Endothelial cell of hepatic sinusoid (primary cell): ENCODE measurements around the gene C4B.
"Not testable (repeated sequence)": the region's sequence is repeated elsewhere in the genome, so short reads cannot be mapped to it uniquely, and the experiment has no call there.

Experiments
- in situ Hi-C: cut with HindIII; loops from 2 replicates; pipeline ENCODE4 v1.10.0; 2017; ENCODE audit warnings: low sequenced_read_pairs

Gene C4B

DNA sequence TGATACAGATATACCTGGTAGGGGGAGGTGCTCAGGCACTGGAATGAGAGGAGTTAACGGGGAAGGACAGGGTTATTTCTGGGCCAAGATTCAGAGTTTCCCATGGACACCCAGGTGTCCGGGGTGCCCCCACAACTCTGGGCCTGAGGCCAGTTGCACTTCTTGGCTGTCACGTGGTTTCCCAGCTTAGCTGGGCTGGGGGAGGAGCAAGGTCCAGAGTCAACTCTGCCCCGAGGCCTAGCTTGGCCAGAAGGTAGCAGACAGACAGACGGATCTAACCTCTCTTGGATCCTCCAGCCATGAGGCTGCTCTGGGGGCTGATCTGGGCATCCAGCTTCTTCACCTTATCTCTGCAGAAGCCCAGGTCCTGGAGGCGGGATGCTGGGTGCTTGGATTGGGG lies at the start of gene C4B:
Gene C4B, plus strand, starts transcription at position 249 of the 400 bp plus-strand sequence. Its CDS starts 51 bp downstream, at position 300.
- in situ Hi-C loops = not testable (repeated sequence)

DNA sequence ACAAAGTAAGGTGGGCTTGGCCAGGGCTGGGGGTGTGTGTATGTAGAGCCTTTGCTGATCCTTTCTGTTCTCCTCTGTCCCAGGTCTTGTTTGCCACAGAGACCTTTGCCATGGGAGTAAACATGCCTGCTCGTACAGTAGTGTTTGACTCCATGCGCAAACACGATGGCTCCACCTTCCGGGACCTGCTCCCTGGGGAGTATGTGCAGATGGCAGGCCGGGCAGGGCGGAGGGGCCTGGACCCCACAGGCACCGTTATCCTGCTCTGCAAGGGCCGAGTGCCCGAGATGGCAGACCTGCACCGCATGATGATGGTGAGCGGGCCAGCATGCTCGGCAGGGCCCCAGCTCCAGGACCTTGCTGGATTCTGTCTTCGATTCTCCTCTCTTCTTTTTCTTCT lies 48.9 kb upstream of the C4B start:
- in situ Hi-C loops = no loop called here

DNA sequence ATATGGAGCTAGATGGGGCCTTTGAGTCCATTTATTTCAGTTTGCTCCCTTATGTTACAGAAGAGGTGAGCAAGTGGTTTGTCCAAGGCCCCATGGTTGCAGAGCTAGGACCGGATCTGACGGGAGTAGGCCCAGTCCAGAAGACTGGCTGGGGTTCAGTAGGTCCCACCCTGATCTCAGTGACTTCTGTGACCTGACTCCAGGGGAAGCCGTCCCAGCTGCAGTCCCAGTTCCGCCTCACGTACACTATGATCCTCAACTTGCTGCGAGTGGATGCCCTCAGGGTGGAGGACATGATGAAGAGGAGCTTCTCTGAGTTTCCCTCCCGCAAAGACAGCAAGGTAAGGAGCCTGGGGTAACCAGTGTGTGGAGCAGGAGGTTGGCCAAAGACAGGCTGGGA lies 48.1 kb upstream of the C4B start:
- in situ Hi-C loops = no loop called here

DNA sequence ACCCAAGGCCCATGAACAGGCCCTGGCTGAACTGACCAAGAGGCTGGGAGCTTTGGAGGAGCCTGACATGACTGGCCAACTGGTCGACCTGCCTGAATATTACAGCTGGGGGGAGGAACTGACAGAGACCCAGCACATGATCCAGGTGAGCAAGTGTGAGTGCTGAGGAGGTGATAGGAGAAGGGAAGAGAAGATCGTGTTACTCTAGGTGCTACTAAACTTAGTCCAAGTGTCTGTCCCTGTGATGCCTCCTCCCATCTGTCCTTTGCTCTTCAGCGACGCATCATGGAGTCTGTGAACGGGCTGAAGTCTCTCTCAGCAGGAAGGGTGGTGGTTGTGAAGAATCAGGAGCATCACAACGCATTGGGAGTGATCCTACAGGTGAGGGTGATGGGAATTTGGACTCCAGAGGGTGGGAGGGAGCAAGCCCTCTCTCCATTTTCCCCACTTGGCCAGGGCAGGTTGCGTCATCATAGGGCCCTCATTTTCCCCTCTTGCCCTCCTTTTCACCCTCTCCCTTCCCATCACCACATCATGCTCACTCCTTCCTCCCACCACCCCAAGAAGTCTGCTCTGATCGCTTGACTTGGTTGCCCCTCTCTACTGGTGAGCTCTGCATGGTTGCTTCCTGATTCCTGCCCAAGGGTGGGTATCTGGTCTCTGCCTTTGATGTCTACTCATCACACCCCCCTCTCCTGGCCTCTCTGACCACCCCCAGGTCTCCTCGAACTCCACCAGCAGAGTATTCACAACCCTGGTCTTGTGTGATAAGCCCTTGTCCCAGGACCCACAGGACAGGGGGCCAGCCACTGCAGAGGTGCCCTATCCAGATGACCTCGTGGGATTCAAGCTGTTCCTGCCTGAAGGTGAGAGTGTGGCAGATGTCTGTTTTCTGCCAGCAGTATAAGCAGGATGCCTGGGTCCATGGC lies 47.3 kb upstream of the C4B start:
- in situ Hi-C loops = no loop called here

DNA sequence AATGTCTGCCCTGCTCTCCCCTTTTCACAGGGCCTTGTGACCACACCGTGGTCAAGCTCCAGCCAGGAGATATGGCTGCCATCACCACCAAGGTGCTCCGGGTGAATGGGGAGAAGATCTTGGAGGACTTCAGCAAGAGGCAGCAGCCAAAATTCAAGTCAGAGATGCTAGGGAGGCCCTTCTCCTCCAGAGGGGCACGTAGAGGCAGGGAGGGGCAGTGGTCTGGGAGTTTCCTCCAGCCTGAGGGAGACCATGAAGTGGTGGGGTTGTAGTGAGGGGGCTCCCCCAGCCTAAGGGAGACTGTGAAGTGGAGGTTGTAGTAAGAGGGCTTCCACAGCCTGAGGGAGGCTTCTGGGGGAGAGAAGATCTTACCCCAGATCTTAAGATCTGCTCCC lies 46.7 kb upstream of the C4B start:
- in situ Hi-C loops = no loop called here

DNA sequence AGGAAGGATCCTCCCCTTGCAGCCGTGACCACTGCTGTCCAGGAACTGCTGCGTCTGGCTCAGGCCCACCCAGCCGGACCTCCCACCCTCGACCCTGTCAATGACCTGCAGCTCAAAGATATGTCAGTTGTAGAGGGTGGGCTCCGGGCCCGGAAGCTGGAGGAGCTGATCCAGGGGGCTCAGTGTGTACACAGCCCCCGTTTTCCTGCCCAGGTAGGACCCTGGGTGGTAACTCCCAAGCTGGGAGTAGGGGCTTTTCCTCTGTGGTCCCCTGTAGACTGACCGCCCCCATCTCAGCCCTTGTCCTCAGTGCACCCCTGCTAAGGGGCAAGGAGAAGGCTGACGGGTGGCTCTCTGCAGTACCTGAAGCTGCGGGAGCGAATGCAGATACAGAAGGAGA lies 46.3 kb upstream of the C4B start:
- in situ Hi-C loops = no loop called here

DNA sequence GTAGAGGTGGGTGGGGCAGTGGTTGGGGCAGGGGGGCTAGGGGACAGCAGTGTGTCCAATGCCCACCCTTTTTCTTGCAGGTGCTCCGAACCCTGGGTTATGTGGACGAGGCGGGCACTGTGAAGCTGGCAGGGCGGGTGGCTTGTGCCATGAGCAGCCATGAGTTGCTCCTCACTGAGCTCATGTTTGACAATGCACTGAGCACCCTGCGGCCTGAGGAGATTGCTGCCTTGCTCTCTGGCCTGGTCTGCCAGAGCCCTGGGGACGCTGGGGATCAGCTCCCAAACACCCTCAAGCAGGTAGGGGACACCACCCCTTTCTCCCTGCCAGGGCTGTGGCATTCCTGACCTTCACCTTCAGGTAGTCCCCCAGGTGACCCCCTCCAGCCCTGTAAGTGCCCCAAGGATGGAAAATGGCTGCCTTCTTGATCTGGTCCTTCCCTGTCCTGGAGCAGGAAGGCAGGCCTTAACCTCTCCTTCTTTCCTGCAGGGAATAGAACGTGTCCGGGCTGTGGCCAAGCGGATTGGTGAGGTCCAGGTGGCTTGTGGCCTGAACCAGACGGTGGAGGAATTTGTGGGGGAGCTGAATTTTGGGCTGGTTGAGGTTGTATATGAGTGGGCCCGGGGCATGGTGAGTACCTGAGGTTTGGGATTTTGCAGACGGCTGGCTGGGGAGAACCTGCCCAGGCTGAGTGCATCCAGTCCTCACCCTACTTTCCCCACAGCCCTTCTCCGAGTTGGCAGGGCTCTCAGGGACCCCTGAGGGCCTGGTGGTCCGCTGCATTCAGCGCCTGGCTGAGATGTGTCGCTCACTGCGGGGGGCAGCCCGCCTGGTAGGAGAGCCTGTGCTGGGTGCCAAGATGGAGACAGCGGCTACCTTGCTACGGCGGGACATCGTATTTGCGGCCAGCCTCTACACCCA lies 45.5 kb upstream of the C4B start:
- in situ Hi-C loops = no loop called here

DNA sequence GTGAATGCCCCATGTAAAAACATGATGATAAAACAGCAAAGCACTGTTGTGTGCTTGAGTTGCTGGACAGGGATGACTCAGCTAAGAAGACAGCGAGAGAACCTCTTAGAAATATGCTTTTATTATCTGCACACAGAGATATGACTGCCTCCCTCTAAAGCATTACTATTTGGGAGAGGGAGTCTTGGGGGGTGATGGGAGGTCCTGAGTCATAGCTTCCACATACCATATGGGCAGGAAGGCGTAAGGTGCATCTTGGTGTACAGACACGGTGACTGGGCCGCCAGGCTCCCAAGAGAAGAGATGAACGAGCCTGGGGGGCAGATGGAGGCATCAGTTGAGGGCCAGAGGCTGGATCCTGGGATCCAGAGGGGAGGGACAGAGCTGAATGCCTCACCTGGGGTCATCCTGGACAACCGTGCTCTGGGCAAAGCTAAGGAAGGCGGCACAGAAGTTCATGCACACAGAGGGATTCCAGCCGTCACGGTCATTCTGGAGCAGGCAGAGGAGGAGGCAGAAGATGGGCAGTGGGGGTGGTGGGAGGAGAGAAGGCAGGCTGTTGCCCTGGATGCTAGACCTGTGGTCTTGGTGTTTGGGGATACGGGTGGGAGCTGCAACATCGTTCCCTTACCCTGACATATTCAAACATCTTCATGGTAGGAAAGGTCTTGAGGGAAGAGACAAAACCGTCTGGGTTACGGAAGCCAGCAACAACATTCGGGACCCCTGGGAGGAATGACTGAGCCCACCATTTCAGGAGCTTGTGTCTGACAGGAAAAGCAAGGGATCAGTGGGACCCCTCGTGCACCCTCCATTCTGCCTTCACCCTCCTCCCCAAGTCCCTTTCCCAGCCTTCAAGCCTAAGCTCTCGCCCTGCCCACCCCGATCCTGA lies 44.6 kb upstream of the C4B start:
- in situ Hi-C loops = no loop called here

DNA sequence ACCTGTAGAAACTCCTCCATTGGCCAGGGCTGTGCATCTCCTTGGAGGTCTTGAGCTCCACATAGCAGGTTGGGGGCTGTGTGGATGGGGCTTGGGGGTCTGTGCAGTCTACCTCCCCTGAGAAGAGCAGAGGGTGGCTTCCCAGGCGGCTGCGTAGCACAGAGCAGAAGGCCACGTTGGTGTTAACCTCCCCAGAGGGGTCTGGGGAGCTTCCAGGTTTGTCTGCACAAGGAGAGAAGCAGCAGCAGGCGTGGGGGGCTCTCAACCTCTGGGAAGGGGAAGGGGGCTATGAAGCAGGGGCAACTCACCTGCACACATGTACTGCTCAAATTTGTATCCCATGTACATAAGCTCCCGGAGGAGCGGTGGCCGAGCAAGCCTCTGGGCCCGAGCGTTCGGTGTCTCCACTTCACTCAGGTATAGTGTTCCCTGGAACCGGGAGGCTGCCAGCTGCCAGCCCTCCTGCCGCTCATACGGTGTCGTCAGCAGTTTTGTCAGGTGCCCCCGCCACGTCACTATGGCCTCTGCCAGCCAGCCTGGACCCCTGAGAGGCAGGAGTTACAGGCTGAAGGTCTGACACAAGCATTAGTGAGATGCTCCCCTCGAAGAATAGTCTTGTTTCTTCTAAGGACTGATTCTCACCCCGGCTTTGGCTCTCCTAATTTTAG lies 43.9 kb upstream of the C4B start:
- in situ Hi-C loops = no loop called here

DNA sequence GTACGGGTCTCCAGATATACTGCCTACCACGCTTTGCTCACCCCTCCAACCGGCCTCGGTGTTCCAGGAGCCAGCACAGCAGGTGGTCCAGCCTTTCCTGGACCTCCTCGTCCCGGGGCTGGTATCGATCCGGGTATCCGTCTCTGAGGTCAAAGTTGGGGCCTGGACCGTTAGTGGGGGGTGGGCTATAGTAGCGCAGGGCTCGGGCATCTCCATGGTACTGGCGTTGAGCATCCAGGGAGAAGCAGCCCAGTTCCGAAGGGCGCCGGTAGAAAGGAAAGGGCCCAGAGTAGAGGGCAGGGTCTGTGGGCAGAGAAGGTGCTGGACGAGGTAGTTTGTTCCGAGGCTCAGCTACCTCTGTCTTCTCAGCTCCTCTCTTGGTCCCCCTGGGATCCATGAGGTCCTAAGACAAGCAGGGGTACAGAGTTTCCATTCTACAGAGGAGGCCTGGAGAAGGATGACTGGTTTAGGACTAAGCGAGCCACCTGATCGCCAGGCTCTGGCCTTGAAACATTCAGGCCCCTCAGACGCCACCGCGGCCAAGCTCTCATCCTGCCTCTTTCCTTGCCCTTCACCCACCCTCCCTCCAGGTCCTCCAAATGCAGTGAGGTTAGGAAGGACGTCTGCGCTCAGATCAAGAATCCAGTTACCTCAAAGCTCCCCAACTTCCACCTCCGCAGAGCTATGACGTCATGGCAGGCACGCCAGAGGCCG lies 43.2 kb upstream of the C4B start:
- in situ Hi-C loops = no loop called here

DNA sequence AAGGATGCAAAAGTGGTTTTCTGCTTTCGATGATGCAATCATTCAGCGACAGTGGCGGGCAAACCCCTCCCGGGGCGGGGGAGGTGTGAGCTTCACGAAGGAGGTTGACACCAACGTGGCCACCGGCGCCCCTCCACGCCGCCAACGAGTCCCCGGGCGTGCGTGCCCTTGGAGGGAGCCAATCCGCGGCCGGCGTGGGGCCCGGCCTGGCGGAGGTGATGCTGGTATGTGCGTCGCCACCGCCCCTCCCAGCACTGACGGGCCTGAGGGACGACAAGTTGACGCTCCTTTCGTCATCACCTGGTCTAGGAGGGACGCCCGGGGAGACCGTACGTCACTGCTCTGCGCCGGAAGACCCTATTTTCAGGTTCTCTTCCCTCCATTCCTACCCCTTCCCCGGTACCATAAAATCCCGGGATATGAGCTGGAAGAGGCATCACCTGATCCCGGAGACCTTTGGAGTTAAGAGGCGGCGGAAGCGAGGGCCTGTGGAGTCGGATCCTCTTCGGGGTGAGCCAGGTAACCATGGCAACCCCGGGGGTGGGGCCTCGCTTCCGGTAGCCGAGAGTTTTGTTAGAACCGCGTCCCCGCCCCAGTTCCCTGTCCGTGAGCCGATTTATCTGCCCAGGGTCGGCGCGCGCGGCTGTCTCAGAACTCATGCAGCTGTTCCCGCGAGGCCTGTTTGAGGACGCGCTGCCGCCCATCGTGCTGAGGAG lies 42.4 kb upstream of the C4B start, which contains the start of gene DXO:
Gene DXO, minus strand, starts transcription at position 146 of the 716 bp plus-strand sequence. CDS start 463 bp downstream, outside the sequence.
- in situ Hi-C loops = no loop called here

DNA sequence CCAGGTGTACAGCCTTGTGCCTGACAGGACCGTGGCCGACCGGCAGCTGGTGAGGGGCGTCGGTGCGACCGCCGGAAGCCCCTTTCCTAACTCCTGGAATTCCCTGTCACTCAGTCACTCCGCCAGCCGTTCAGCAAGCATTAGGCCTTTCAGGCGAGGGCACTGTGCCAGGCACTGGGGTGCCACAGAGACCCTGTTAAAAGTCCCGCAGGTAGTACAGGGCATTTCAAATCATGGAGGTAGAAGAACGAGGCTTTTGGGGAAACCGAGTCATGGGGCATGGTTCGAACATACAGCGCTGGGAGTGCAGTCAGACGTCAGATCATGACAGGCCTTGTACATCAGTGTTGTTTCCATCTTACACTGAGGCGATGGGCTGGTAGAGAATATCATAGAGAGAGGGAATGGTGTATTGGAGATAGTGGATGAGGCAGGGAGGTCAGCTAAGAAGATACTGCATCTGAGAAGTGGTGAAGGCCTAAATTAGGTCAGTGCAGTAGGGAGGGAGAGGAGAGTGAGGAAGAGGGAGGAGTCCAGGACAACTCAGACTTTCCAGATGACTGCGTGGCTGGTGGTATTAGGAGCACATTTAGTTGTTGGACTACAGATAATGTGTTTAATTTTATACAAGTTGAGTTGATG lies 41.8 kb upstream of the C4B start:
- in situ Hi-C loops = no loop called here

DNA sequence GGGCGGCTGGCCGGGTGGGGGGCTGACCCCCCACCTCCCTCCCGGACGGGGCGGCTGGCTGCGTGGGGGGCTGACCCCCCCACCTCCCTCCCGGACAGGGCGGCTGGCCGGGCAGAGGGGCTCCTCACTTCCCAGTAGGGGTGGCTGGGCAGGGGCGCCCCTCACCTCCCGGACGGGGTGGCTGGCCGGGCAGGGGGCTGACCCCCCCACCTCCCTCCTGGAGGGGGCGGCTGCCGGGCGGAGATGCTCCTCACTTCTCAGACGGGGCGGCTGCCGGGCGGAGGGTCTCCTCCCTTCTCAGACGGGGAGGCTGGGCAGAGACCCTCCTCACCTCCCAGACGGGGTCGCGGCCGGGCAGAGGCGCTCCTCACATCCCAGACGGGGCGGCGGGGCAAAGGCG lies 38.5 kb upstream of the C4B start:
- in situ Hi-C loops = not testable (repeated sequence)

DNA sequence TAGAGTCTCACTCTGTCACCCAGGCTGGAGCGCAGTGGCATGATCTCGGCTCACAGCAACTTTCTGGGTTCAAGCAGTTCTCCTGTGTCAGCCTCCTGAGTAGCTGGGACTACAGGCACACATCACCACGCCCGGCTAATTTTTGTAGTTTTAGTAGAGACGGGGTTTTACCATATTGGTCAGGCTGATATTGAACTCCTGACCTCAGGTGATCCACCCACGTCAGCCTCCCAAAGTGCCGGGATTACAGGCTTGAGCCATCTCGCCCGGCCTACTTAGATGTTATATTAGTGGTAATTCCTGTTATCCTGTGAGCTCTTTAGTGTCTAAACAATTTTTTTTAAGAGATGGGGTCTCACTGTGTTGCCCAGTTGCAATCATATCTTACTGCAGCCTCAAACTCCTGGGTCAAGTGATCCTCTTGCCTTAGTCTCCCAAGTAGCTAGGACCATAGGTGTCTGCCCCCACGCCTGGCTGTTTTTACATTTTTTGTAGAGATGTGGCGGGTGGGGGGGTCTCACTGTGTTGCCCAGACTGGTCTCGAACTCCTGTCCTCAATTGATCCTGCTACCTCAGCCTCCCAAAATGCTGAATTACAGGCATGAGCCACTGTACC lies 36.7 kb upstream of the C4B start:
- in situ Hi-C loops = no loop called here

DNA sequence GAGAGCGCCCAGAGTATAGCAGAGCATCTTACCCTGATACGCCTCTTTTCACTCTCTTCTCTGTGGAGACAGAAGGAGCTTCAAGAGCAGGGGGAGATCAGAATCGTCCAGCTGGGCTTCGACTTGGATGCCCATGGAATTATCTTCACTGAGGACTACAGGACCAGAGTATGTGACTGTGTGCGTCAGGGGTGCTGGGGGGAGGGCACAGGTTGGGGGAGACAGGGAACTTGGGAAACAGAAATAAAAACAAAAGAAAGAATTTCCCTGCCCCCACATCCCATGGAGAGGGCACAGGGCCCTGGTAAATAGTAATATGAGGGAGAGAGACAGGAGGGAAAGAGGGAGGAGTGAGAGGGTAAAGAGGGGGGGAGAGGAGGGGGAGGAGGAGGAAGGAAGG lies 35.8 kb upstream of the C4B start:
- in situ Hi-C loops = no loop called here

DNA sequence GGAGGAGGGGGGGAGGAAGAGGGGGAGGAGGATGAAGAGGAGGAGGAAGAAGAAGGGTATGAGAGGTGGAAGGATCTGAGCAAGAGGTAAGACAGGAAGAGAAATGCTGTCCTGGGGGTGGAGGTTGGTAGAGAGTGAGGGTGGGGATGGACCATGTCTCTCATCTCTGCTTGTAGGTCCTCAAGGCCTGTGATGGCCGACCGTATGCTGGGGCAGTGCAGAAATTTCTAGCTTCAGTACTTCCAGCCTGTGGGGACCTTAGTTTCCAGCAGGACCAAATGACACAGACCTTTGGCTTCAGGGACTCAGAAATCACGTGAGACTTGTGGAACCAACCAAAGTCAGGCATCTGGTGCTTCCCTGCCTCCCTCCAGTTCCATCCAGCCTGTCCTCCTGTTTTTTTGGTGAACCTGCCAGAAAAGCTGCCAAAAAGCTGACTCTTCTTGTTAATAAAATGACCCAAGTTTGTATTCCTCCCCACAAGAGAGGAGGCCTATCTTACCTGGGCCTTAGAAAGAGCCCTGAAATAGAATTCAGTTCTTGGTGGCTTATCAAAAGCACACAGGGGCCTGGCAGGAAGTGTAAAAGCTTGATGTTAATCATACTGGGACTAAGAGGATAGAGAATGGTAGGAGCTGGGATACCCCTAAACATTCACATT lies 35.2 kb upstream of the C4B start:
- in situ Hi-C loops = no loop called here

DNA sequence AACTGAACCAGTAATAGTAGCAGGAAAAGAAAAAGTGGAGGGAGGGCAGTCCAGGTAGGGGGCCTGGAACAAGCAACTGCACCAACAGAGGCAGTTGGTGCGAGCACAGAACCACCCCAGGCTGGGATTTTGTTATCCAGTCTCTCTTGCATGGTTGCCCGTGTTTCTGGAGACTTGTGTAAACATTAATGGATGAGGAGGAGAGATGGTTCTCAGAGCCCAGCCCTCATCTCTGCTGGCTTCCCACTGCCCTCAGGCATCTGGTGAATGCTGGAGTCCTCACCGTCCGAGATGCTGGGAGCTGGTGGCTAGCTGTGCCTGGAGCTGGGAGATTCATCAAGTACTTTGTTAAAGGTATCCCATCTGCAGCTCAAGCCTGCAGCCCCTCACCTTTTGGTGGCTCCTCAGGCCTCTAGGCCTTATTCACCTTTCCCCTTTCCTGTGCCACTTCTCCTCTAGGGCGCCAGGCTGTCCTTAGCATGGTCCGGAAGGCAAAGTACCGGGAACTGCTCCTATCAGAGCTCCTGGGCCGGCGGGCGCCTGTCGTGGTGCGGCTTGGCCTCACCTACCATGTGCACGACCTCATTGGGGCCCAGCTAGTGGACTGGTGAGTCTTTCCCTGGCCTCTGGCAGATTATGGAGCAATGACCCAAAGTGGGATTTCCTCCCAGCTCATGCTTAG lies 34.3 kb upstream of the C4B start:
- in situ Hi-C loops = not testable (repeated sequence)
